Spleen (tissue), 11 donors: ENCODE measurements around the gene MAB21L3. TPM values are rescaled to one million over a fixed set of nuclear protein-coding genes. Genes with fewer than 3 reads are reported as not detected.

Source experiments
- DNase-seq: peaks from one replicate; pipeline ENCODE4 v3.0.0-alpha.2; 2020
- H3K27ac ChIP-seq, 8 donors: fragments of 200-600 bp; sonication (generic) in 7 of 8; 1 replicate in 4 of 8; 2 replicates in 4 of 8; pipeline versions ENCODE4 v1.5.0 to v1.8.0; 2016 to 2021; ENCODE audit warnings: inconsistent platforms in 4 of 8, mild to moderate bottlenecking in 4 of 8, moderate library complexity in 1 of 8
- H3K27me3 ChIP-seq, 7 donors: fragments of 200-600 bp; sonication (generic) in 6 of 7; replicated peaks in 1 of 7; 1 replicate in 4 of 7; 2 replicates in 3 of 7; pipeline versions ENCODE4 v1.5.0 to v1.8.0; 2016 to 2021; ENCODE audit warnings: inconsistent platforms in 3 of 7, mild to moderate bottlenecking in 1 of 7
- H3K36me3 ChIP-seq, 6 donors: fragments of 200-600 bp; sonication (generic) in 5 of 6; 1 replicate in 4 of 6; 2 replicates in 2 of 6; pipeline versions ENCODE4 v1.5.0 to v1.8.0; 2016 to 2021; ENCODE audit warnings: inconsistent platforms in 2 of 6
- H3K4me1 ChIP-seq, 6 donors: fragments of 200-600 bp; sonication (generic) in 5 of 6; 1 replicate in 3 of 6; 2 replicates in 3 of 6; pipeline versions ENCODE4 v1.5.0 to v1.8.0; 2016 to 2021; ENCODE audit warnings: inconsistent platforms in 3 of 6
- H3K4me3 ChIP-seq, 8 donors: fragments of 200-600 bp; sonication (generic) in 7 of 8; 1 replicate in 4 of 8; 2 replicates in 4 of 8; pipeline versions ENCODE4 v1.5.0 to v1.8.0; 2016 to 2021; ENCODE audit warnings: inconsistent platforms in 4 of 8, mild to moderate bottlenecking in 4 of 8, moderate library complexity in 2 of 8
- H3K9me3 ChIP-seq, 8 donors: fragments of 200-600 bp; sonication (generic) in 7 of 8; 1 replicate in 4 of 8; 2 replicates in 4 of 8; pipeline versions ENCODE4 v1.5.0 to v1.8.0; 2016 to 2021; ENCODE audit warnings: inconsistent platforms in 4 of 8
- CTCF ChIP-seq, 11 experiments: fragments of 200-600 bp in 7 of 11; fragments of 450-650 bp in 4 of 11; sonication (generic) in 4 of 11; IDR thresholded peaks in 8 of 11; conservative IDR thresholded peaks in 3 of 11; 1 replicate in 7 of 11; 2 replicates in 4 of 11; pipeline versions ENCODE4 v1.4.0 to v1.8.0; 2016 to 2021; ENCODE audit warnings: antibody characterized with exemption in 11 of 11, inconsistent platforms in 4 of 11, mild to moderate bottlenecking in 1 of 11
- POLR2A ChIP-seq, 3 donors: fragments of 450-650 bp; IDR thresholded peaks; one replicate each; pipeline ENCODE4 v1.5.1; 2017; ENCODE audit warnings: antibody characterized with exemption in 3 of 3, mild to moderate bottlenecking in 1 of 3
- POLR2AphosphoS5 ChIP-seq, 3 donors: sonication (generic); formaldehyde crosslinking; IDR thresholded peaks; one replicate each; pipeline ENCODE4 v1.5.1; 2017; ENCODE audit warnings: antibody characterized with exemption in 3 of 3
- WGBS, 5 donors: extraction: QIAGEN DNeasy Blood & Tissue Kit in 3 of 5; methylation state at CpG; one replicate each; pipeline versions ENCODE4 v1.1.5 to v1.1.7; 2013 to 2018; 5-methylcytosine and 5-hydroxymethylcytosine counted together
- intact Hi-C: fragments of 100-400 bp; cut with DNase I; formaldehyde crosslinking; loops from one replicate; pipeline ENCODE4 v1.15.0; 2023; ENCODE audit warnings: low total_unique reads
- polyA plus RNA-seq, 3 donors: library from polyadenylated mRNA; stranded (reverse); fragments of 200-250 nt; gene quantifications; one replicate each; pipeline ENCODE4 v1.2.1, GENCODE V29; 2013
- total RNA-seq, 7 donors: library from RNA; depleted of rRNA in 3 of 7; stranded (reverse); fragments of >200 nt in 3 of 7; fragmentation: NEBNext Ultra II Directional in 4 of 7; extraction: Animal tissue kit (Norgen Biotek cat#: 25700) in 4 of 7; gene quantifications; one replicate each; pipeline versions ENCODE4 v1.1.0 to v1.2.1, GENCODE V29; 2016 to 2021
- donor health status: healthy with polysubstance abuse.
- donor health status: DM: no; HTN: no; CAD: no; lungs with moderate emphysema.
- donor health status: DM: no; HTN: no; CAD: no.
- donor health status: Bipolar disorder and iron deficiency.
- donor health status: healthy.
- donor health status: DM: no; HTN: no; CAD: no.
- donor health status: DM: yes; HTN: yes; CAD: no.

The MAB21L3 gene
- total and polyA plus RNA-seq, 10 donors: 0.07 to 2.0 (median 0.89) TPM; not detected in 2

- Histone ChIP-seq H3K4me1 (no peaks in the 10 kb centered on the region), H3K27me3 (no peaks in the 10 kb centered on the region), H3K27ac (no peak overlapping the region), H3K36me3 (peaks cover 0 to 37% (median 0%) of the 10 kb centered on the region in 6 donors), H3K9me3 (no peaks in the 10 kb centered on the region), H3K4me3 (no peak overlapping the region)
- TF ChIP-seq POLR2AphosphoS5 (IDR thresholded peaks at IDR 0.05) (no peak), POLR2A (IDR thresholded peaks at IDR 0.05) (no peak), CTCF (IDR thresholded peaks at IDR 0.05 in 8 of 11, conservative IDR thresholded peaks at IDR 0.05 in 3 of 11) (no peak)
- intact Hi-C loops: no loop called here
- no peak for DNase-seq
- 89 to 97% (median 93%) methylated on average over 3 of the region's 3 CpGs for WGBS, 5 donors
Observed at GRCh38 chr1:116076831-116077230, 34.4 kb upstream of the MAB21L3 start.

- Histone ChIP-seq H3K9me3 (no peaks in the 10 kb centered on the region), H3K4me3 (no peak overlapping the region), H3K27ac (no peak overlapping the region), H3K4me1 (no peaks in the 10 kb centered on the region), H3K36me3 (peaks cover 0 to 26% (median 0%) of the 10 kb centered on the region in 6 donors), H3K27me3 (no peaks in the 10 kb centered on the region)
- intact Hi-C loops: no loop called here
- no peak for DNase-seq
- TF ChIP-seq POLR2AphosphoS5 (IDR thresholded peaks at IDR 0.05) (no peak), CTCF (IDR thresholded peaks at IDR 0.05 in 8 of 11, conservative IDR thresholded peaks at IDR 0.05 in 3 of 11) (no peak), POLR2A (IDR thresholded peaks at IDR 0.05) (no peak)
- WGBS, 5 donors: 66 to 80% (median 76%) methylated on average over 6 of the region's 6 CpGs
Observed at GRCh38 chr1:116078699-116079223, 32.4 kb upstream of the MAB21L3 start.

- peaks cover 0 to 21% (median 0%) of the 10 kb centered on the region in 6 donors for H3K36me3 ChIP-seq
- H3K4me3 ChIP-seq: no peak overlapping the region
- no peak overlapping the region for H3K27ac ChIP-seq
- H3K4me1 ChIP-seq: no peaks in the 10 kb centered on the region
- no peak for DNase-seq
- no peaks in the 10 kb centered on the region for H3K27me3 ChIP-seq
- H3K9me3 ChIP-seq: peaks cover 0 to 47% (median 30%) of the 10 kb centered on the region in 8 donors
- intact Hi-C loops: no loop called here
- TF ChIP-seq POLR2A (IDR thresholded peaks at IDR 0.05) (no peak), POLR2AphosphoS5 (IDR thresholded peaks at IDR 0.05) (no peak), CTCF (IDR thresholded peaks at IDR 0.05 in 8 of 11, conservative IDR thresholded peaks at IDR 0.05 in 3 of 11) (no peak)
Observed at GRCh38 chr1:116087628-116088027, 23.6 kb upstream of the MAB21L3 start.

GRCh38 chr1:116089870-116090269 is 21.3 kb upstream of the MAB21L3 start:
- Histone ChIP-seq H3K36me3 (peaks cover 0 to 17% (median 0%) of the 10 kb centered on the region in 6 donors), H3K27me3 (no peaks in the 10 kb centered on the region), H3K27ac (no peak overlapping the region), H3K9me3 (peaks cover 0 to 61% (median 35%) of the 10 kb centered on the region in 8 donors), H3K4me3 (no peak overlapping the region), H3K4me1 (no peaks in the 10 kb centered on the region)
- TF ChIP-seq CTCF (IDR thresholded peaks at IDR 0.05 in 8 of 11, conservative IDR thresholded peaks at IDR 0.05 in 3 of 11) (no peak), POLR2A (IDR thresholded peaks at IDR 0.05) (no peak)
- intact Hi-C loops: no loop called here
- 86 to 100% (median 94%) methylated on average over 1 of the region's 1 CpG for WGBS, 5 donors
- no peak for DNase-seq
